Activated naive CD8-positive, alpha-beta T cell (primary cell): ENCODE data around the gene BPIFB3.
"Not testable (repeated sequence)": the region's sequence is repeated elsewhere in the genome, so short reads cannot be mapped to it uniquely, and the experiment has no call there.

Experiments used
- H3K27ac Mint-ChIP-seq: one replicate; pipeline ENCODE4 v1.8.0; 2021; ENCODE audit warnings: mixed read lengths
- H3K27me3 Mint-ChIP-seq: one replicate; pipeline ENCODE4 v1.8.0; 2021; ENCODE audit warnings: mixed read lengths
- H3K36me3 Mint-ChIP-seq: one replicate; pipeline ENCODE4 v1.8.0; 2021; ENCODE audit warnings: mixed read lengths
- H3K4me1 Mint-ChIP-seq: one replicate; pipeline ENCODE4 v1.8.0; 2021; ENCODE audit warnings: low read depth, mixed read lengths
- H3K4me3 Mint-ChIP-seq: one replicate; pipeline ENCODE4 v1.8.0; 2021; ENCODE audit warnings: mild to moderate bottlenecking, mixed read lengths
- H3K9me3 Mint-ChIP-seq: one replicate; pipeline ENCODE4 v1.8.0; 2021; ENCODE audit warnings: low read depth, mixed read lengths

Gene BPIFB3

DNA sequence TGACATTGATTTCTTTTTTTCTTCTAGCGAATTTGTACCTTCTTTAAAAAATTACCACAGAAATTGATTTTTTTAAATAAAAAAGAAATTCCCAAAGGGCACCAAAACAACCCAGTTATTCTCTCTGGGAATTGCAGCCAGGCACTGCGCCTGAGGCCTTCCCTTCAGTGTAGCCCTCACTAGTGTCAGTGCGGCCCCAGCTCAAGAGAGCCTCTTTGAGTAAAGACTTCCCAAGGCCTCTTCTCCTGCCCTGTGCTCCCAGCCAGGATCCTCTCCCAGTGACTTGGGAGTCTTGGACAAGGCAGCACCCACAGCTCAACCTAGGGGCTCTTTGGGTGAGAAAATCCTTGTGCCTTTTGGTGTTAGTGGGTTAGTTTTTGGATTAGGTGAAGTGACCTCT is 67.2 kb downstream of the BPIFB3 start:
- Mint-ChIP-seq H3K27me3 (peaks cover under 1% of the 10 kb centered on the region), H3K36me3 (peaks cover 6% of the 10 kb centered on the region), H3K9me3 (no peaks in the 10 kb centered on the region), H3K4me3 (no peak overlapping the region), H3K27ac (no peak overlapping the region), H3K4me1 (peaks cover 4% of the 10 kb centered on the region)

- not testable (repeated sequence) for H3K4me3 Mint-ChIP-seq, H3K4me1 Mint-ChIP-seq, H3K9me3 Mint-ChIP-seq, H3K36me3 Mint-ChIP-seq, H3K27me3 Mint-ChIP-seq, H3K27ac Mint-ChIP-seq
Measured at GRCh38 chr20:33122297-33122696, 68.6 kb downstream of the BPIFB3 start.
